T-helper 2 cell treated with Interferon-gamma antibody and Interleukin-4, amounts not matched to agents 5 μg/mL and 100 μg/mL, for 36 hours (primary cell): ENCODE measurements around the gene TNFRSF13B.

Source experiments
- DNase-seq: peaks from one replicate; pipeline ENCODE4 v3.0.0; 2021; ENCODE audit warnings: low spot score
- H3K27ac Mint-ChIP-seq: one replicate; pipeline ENCODE4 v1.8.0; 2021; ENCODE audit warnings: mild to moderate bottlenecking, mixed read lengths
- H3K27me3 Mint-ChIP-seq: one replicate; pipeline ENCODE4 v1.8.0; 2021; ENCODE audit warnings: low read depth, mixed read lengths
- H3K36me3 Mint-ChIP-seq: one replicate; pipeline ENCODE4 v1.8.0; 2021; ENCODE audit warnings: low read depth, mixed read lengths
- H3K4me1 Mint-ChIP-seq: one replicate; pipeline ENCODE4 v1.8.0; 2021; ENCODE audit warnings: low read depth, mixed read lengths
- H3K4me3 Mint-ChIP-seq: one replicate; pipeline ENCODE4 v1.8.0; 2022; ENCODE audit warnings: mild to moderate bottlenecking, moderate library complexity, mixed read lengths
- H3K9me3 Mint-ChIP-seq: one replicate; pipeline ENCODE4 v1.8.0; 2021; ENCODE audit warnings: mixed read lengths

TNFRSF13B gene

DNA sequence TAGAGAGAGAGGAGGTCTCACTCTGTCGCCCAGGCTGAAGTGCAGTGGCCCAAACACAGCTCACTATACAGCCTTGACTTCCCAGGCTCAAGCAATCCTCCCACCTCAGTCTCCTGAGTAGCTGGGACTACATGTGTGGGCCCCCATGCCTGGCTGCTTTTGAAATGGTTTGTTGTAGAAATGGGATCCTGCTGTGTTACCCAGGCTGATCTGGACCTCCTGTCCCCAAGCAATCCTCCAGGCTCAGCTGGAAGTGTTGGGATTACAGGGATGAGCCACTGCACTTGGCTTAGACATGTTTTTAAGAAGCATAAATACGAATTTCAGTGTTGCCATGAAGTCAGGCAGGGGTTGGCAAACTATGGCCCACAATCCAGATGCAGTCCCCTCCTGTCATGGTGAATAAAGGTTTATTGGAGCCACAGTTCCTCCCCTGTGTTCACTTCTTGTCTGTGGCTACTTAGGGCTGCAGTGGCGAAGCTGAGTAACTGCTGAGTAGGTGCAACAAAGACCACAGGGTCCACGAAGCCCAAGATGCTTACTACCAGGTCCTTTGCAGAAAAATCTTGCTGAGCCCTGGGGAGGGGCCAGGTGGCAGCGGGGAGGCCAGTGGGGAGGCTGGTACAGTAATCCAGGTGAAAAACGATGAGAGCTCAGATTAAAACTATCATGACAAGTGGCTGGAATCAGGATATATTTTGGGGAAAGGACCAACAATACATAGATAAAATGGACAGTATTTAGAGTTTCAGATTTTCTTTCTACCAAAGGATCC lies 35.2 kb downstream of the TNFRSF13B start:
- no peaks in the 10 kb centered on the region for H3K9me3 Mint-ChIP-seq
- H3K36me3 Mint-ChIP-seq, result no peaks in the 10 kb centered on the region
- no peak overlapping the region for H3K4me3 Mint-ChIP-seq
- no peak overlapping the region for H3K27ac Mint-ChIP-seq
- peaks cover 5% of the 10 kb centered on the region for H3K27me3 Mint-ChIP-seq
- no peak for DNase-seq
- H3K4me1 Mint-ChIP-seq, result no peaks in the 10 kb centered on the region

DNA sequence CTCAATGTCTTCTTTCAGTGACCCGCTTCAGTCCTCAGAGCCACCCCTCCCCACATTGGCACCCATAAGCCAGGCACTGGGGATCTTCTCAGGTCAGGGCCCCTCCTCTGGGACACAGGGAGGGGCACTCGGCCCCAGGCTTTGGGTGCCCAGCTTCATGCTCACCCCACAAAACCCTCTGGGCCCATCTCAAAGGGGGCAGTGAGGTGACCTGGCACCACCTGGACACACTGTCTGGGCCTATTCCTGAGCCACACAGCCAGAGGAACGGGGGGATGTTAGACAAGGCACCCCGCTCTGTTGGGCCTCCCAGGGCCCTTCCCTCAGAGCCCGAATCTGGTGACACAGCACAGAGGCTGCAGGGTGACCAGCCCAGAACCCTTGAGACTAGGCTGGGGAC lies 36.1 kb downstream of the TNFRSF13B start:
- no peak for DNase-seq
- H3K27ac Mint-ChIP-seq, result no peak overlapping the region
- no peaks in the 10 kb centered on the region for H3K4me1 Mint-ChIP-seq
- H3K9me3 Mint-ChIP-seq, result no peaks in the 10 kb centered on the region
- H3K36me3 Mint-ChIP-seq, result no peaks in the 10 kb centered on the region
- no peak overlapping the region for H3K4me3 Mint-ChIP-seq
- H3K27me3 Mint-ChIP-seq, result peaks cover 5% of the 10 kb centered on the region

DNA sequence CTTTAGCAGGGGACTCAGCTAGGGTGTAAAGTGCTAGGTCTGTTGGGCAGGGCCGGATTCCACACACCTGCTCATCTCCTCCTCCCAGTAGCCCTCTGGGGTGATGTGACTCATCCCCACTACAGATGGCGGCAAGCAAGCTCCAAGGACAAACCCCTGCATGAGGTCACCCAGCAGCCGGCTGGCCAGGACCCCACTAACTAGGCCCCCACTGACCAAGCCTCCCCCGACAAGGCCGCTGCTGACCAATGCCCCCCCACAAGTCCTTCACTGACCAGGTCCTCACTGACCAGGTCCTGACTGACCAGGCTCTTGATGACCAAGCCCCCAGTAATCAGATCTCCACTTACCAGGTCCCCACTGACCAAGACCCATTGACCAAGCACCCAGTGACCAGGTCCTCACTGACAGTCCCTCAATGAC lies 36.7 kb downstream of the TNFRSF13B start:
- Mint-ChIP-seq H3K9me3 (no peaks in the 10 kb centered on the region), H3K27ac (no peak overlapping the region), H3K36me3 (no peaks in the 10 kb centered on the region), H3K27me3 (peaks cover 5% of the 10 kb centered on the region), H3K4me1 (no peaks in the 10 kb centered on the region), H3K4me3 (no peak overlapping the region)
- DNase-seq, result no peak

DNA sequence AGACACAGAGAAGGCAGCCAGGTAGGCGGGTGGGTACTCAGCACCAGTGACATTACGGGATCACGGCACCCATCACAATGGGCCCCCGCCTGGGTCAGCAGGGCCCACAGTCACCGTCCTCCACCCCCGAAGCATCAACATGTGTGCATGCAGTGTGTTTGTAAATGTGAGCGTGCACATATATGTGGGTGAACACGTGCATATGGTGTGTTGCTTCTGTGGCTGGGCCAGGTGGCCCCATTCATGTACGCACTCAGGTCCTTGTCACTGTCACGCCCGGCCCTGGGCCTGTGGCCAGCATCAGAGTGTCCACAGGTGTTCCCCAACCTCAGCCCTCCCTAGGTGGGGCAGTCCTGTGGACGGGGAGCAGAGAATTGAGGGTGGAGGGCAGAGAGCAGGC lies 37.1 kb downstream of the TNFRSF13B start:
- Mint-ChIP-seq H3K27me3 (peaks cover 5% of the 10 kb centered on the region), H3K9me3 (no peaks in the 10 kb centered on the region), H3K4me1 (no peaks in the 10 kb centered on the region), H3K4me3 (no peak overlapping the region), H3K27ac (no peak overlapping the region), H3K36me3 (no peaks in the 10 kb centered on the region)
- DNase-seq, result no peak

DNA sequence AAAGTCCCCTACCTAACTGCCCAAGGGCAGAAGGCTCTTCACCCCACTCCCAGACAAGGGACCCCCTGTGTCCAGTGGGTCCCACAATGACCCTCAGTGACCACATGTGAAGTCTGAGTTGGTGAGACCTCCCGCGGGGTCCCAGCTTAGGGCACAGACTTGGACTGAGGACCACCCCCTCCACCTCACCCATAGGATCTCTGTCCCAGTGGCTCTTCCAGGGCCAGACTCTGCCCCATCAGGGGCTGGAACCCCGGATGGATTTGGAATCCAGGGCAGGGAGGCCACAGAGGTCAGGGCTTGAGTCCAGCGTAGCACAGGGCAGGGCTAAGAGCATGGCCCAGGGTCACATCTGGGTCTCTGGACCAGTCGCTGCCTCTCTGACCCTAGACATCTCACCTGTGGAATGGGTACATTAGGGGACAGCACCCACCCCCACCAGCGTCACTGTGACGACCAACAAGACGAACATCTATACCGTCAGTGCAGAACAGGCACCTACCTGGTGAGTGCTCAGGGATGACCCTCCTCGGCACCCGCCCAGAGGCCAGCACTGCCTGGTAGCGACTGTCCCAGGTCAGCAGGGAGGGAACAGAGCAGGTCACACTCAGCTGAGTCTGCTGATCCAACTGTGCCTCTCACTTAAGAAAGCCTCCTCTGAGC lies 37.7 kb downstream of the TNFRSF13B start:
- H3K36me3 Mint-ChIP-seq, result no peaks in the 10 kb centered on the region
- H3K4me1 Mint-ChIP-seq, result no peaks in the 10 kb centered on the region
- no peak overlapping the region for H3K4me3 Mint-ChIP-seq
- H3K27me3 Mint-ChIP-seq, result peaks cover 5% of the 10 kb centered on the region
- no peak for DNase-seq
- H3K27ac Mint-ChIP-seq, result no peak overlapping the region
- H3K9me3 Mint-ChIP-seq, result no peaks in the 10 kb centered on the region

DNA sequence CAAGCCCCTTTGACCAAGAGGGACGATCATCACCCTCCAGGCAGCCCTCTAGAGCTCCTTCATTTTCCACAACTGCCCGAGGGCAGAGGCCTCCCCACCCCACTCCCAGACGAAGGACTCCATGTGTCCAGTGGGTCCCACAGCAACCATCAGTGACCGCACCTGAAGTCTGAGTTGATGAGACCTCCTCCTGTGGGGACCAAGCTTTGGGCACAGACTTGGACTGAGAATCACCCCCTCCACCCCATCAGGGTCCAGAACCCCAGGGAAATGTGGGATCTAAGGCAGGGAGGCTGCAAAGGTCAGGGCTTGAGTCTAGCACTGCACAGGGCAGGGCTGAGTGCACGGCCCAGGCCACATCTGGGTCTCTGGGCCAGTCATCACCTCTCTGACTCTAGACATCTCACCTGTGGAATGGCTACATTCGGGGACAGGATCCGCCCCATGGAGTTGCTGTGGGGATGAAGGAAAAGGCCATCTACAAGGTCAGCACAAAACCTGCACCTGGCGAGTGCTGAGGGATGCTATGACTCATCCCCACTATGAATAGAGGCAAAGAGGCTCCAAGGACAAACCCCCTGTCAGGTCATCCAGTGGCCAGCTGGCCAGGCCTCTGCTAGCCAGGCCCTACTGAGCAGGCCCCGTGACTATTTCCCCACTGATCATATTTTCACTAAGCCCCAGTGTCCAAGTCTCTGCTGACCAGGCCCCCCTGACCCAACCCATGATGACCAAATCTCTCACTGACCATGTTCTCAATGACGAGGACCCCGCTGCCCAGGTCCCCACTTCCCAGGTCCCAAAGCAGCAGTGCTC lies 38.4 kb downstream of the TNFRSF13B start:
- Mint-ChIP-seq H3K4me1 (no peaks in the 10 kb centered on the region), H3K9me3 (no peaks in the 10 kb centered on the region), H3K27ac (no peak overlapping the region), H3K27me3 (peaks cover 5% of the 10 kb centered on the region), H3K4me3 (no peak overlapping the region), H3K36me3 (no peaks in the 10 kb centered on the region)
- DNase-seq, result no peak

DNA sequence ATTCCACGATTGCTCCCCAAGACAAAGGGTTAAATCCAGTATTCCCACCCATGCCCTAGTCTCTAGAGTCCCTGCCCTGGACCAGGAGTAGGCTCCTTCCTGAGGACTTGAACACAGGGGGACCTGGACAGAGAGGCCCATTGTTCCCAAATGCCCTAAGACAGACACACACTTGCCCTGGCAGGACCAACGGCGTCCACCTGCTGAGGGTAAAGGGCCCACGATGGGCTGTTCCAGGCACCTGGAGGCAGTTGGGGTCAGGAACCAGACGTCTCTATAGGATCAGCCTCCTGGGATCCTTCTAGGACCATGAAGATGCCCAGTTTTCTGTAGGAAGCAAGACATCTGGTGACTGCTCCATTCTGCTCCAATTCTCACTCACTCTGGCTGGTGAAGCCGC lies 39.3 kb downstream of the TNFRSF13B start:
- Mint-ChIP-seq H3K9me3 (no peaks in the 10 kb centered on the region), H3K4me3 (no peak overlapping the region), H3K4me1 (no peaks in the 10 kb centered on the region), H3K27ac (no peak overlapping the region), H3K36me3 (no peaks in the 10 kb centered on the region), H3K27me3 (no peaks in the 10 kb centered on the region)
- no peak for DNase-seq

DNA sequence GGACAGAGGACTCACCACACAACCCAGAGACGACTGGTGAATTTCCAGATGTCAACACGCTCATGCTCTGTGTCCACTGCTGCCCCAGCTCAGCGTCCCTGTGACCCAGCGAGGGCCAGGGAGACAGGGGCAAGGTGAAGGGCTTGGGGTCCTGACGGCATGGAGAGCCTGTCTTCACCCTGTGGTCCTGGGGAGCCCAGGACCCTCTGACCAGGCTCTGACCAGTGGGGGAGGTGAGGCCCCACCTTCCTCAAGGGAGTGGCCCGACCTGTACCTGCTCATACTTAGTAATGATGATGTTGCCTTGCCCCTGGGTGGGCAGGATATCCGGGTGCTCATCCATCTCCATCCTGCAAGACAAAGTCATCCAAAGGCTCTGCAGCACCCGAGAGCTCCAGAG lies 39.8 kb downstream of the TNFRSF13B start:
- Mint-ChIP-seq H3K27ac (no peak overlapping the region), H3K36me3 (no peaks in the 10 kb centered on the region), H3K4me3 (no peak overlapping the region), H3K9me3 (no peaks in the 10 kb centered on the region), H3K4me1 (no peaks in the 10 kb centered on the region), H3K27me3 (no peaks in the 10 kb centered on the region)
- DNase-seq, result no peak

DNA sequence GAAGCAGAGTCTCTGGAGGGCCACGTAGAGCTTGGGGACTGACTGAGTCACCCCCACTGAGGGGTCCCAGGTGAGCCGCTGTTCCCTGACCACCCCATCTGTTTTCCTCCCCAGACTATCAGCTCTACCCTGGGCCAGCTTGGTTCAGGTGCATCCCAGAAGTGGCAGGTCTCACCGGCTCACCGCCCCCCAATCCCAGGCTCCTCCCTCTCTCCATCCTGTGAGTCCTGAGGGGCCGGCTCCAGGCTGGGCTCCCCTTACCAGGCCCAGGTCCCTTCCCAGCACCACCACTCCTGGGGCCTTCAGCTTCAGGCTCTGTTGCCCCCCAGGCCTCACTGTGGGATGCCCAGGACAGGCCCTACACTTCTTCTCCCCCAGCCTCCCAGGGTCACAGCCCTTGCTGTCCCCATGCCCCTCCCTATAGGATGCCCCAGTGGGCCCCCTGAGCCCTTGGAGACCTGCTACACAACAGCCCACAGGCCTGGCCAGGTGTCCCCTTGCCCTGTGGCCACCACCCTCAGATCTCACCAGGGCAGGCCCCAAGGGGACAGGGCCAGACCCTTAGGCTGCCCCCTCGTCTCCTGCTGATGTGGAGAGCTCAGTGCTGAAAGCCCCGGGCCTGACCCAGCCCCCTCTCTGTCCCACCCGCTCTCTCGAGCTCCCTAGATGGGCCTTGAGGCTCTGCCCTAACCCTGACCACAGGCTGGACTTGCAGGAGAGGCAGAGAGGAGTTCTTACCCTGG lies 40.4 kb downstream of the TNFRSF13B start:
- H3K27me3 Mint-ChIP-seq, result no peaks in the 10 kb centered on the region
- no peaks in the 10 kb centered on the region for H3K4me1 Mint-ChIP-seq
- H3K4me3 Mint-ChIP-seq, result no peak overlapping the region
- H3K36me3 Mint-ChIP-seq, result no peaks in the 10 kb centered on the region
- no peak for DNase-seq
- no peaks in the 10 kb centered on the region for H3K9me3 Mint-ChIP-seq
- no peak overlapping the region for H3K27ac Mint-ChIP-seq

DNA sequence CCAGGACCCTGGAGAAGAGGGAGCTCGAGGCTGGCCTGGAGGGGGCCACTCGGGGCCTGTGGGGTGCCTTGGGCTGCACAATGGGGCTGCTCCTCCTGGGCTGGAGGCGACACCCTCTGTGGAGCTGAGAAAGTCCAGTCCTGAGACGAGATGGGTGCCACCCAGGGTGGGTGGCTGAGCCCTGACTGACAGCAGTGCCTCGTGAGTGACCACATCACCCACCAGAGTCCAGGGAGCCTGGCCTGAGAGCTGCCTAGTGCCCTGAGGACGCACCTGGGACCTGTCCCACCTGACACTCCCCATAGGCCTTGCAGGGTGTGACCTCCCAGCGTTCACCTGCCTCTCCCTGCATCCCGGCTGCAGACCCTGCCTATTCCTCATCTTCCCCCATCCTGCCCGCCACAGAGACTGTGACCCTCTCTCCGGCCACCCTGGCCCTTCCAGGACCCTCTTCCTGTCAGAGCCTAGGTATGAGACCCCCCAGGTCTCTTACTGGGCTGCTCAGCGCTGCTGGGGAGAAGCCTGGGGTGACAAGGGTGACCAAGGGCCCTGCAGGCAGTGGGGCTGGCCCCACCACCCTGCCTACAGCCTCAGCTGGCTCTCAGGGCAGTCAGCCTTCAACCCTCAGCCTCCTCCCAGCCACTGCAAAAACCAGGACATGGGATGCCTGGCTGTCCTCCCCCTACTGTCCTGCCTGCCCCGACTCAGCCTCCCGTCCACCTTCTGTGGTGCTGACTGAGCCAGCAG lies 41.2 kb downstream of the TNFRSF13B start:
- no peak for DNase-seq
- Mint-ChIP-seq H3K36me3 (no peaks in the 10 kb centered on the region), H3K27ac (no peak overlapping the region), H3K27me3 (no peaks in the 10 kb centered on the region), H3K4me1 (no peaks in the 10 kb centered on the region), H3K9me3 (no peaks in the 10 kb centered on the region), H3K4me3 (no peak overlapping the region)

DNA sequence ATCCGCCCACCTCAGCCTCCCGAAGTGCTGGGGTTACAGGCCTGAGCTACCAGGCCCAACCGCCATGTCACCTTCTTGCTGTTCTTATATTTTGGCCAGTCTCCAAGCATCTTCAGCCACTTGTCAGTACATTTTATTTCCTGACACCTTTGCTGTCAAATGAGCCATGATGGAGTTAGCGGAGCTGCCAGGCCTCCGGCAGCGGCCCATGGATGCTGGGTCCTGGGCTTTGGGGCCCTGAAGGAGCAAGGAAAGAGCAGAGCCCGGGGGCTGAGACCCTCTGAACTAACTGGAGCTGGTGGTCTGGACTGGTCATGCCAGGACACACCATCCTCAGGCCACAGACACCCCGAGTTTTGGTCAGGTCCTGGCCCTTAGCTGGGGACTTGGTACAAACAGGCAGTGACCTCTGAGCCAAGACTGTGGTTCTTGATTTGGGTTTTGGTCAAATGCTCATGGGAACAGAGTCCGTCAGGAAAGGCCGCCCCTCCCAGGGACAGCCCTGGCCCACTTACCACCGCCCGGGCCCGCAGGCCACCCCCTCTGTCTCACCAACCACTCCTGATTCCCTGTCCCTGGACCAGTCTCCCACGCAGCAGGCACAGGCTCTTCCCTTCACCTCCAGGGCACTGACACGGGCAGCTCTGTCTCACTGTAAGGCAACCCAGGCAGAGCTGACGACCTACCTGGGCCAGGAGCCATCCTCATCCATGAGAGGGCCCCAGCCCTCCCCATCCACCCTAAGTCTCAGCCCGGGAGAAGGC lies 42.0 kb downstream of the TNFRSF13B start:
- H3K27me3 Mint-ChIP-seq, result no peaks in the 10 kb centered on the region
- H3K27ac Mint-ChIP-seq, result no peak overlapping the region
- H3K36me3 Mint-ChIP-seq, result no peaks in the 10 kb centered on the region
- no peak for DNase-seq
- no peaks in the 10 kb centered on the region for H3K9me3 Mint-ChIP-seq
- H3K4me3 Mint-ChIP-seq, result no peak overlapping the region
- H3K4me1 Mint-ChIP-seq, result no peaks in the 10 kb centered on the region

DNA sequence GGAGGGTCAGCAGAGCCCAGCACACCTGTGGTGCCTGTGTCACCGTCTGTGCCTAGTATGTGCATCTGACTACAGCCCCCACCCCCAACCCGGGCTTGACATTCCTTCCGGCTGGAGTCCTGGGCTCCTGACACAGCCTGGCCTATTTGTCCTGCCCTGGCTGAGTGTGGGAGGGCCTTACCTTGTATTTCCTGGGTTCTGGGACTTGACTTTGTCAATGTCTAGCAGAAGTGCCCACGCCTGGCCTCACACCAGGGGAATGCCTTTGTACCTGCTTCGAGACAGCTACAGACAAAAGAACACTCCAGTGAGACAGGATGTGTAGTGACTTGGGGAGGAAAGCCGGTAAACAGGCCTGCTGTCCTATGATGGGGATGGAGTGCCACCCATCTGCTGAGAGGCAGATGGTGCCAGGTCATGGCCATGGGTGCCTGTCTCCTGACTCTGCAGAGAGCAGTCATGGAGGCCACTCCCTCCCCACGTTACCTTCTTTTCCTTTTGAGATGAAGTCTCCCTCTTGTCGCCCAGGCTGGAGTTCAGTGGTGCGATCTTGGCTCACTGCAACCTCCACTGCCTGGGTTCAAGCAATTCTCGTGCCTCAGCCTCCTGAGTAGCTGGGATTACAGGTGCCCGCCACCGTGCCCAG lies 42.8 kb downstream of the TNFRSF13B start:
- no peaks in the 10 kb centered on the region for H3K4me1 Mint-ChIP-seq
- no peaks in the 10 kb centered on the region for H3K36me3 Mint-ChIP-seq
- H3K27me3 Mint-ChIP-seq, result no peaks in the 10 kb centered on the region
- H3K4me3 Mint-ChIP-seq, result no peak overlapping the region
- H3K27ac Mint-ChIP-seq, result no peak overlapping the region
- no peaks in the 10 kb centered on the region for H3K9me3 Mint-ChIP-seq
- no peak for DNase-seq
